GM21423 (cell line): ENCODE measurements around the gene CXorf49.
"Not testable (repeated sequence)": the region's sequence is repeated elsewhere in the genome, so short reads cannot be mapped to it uniquely, and the experiment has no call there.

Experiments
- ATAC-seq: cut with Tn5 transposase; IDR thresholded peaks from one replicate; pipeline ENCODE4 v1.9.1; 2021; ENCODE audit warnings: mild to moderate bottlenecking, moderate library complexity; ENCODE audit not compliant: unreplicated experiment

CXorf49 gene

GRCh38 chrX:71718185-71718584, at the start of gene CXorf49:
TSS of gene CXorf49 (minus strand) at chrX:71718285. CDS start at chrX:71718151, 134 bp downstream.
- ATAC-seq, result not testable (repeated sequence)

DNA sequence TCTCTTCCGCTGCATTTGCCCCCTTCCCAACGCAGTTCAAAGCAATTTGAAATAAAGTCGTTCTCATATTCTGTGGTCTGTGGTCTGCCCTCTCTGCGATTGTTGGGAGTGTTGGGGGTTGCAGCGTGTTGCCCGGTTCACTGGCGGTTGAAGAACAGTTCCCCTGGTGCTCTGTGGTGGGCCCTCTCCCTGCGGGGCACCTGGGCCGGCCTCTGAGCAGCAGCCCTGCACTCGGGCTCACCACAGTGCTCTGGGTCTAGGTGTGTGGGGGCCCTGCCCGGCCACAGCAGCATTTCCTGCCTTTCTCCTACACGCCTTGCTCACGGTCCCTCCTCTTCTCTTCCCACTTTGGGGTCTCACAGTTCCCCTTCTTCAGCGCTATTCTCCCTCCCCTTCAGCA, 49.0 kb upstream of the CXorf49 start:
- ATAC-seq, result not testable (repeated sequence)

GRCh38 chrX:71765613-71766012, 47.5 kb upstream of the CXorf49 start:
- not testable (repeated sequence) for ATAC-seq

GRCh38 chrX:71764832-71765231, 46.7 kb upstream of the CXorf49 start:
- not testable (repeated sequence) for ATAC-seq

GRCh38 chrX:71763049-71763448, 45.0 kb upstream of the CXorf49 start, which contains the start of gene CXorf49B:
TSS of gene CXorf49B (plus strand) at chrX:71763349. CDS start at chrX:71763424, 75 bp downstream.
- ATAC-seq, result not testable (repeated sequence)

GRCh38 chrX:71760688-71761281, 42.7 kb upstream of the CXorf49 start:
- not testable (repeated sequence) for ATAC-seq

- not testable (repeated sequence) for ATAC-seq
Measured at GRCh38 chrX:71720289-71720886, 2.3 kb upstream of the CXorf49 start.

DNA sequence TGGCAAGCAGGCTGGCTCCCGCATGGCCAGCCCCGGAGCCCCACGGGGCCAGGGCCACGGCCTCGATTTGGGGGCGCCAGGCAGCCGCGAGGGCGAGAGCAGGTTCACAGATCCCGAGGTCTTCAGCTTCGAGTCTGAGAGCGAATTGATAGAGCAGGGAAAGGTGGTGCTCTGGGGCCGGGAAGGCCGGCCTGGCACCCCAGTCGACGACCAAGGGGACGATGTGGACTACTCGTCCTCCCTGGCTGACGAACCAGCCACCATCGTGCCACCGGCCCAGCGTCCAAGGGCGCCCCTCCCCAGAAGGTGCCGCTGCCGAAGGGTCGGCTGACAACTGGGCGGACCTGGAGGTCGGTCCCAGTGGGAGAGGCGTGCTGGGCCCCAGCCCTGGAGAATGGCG, 1.1 kb upstream of the CXorf49 start:
- ATAC-seq, result not testable (repeated sequence)

GRCh38 chrX:71716323-71716722, 1.8 kb downstream of the CXorf49 start:
- not testable (repeated sequence) for ATAC-seq

GRCh38 chrX:71715551-71715950, 2.5 kb downstream of the CXorf49 start:
- not testable (repeated sequence) for ATAC-seq

DNA sequence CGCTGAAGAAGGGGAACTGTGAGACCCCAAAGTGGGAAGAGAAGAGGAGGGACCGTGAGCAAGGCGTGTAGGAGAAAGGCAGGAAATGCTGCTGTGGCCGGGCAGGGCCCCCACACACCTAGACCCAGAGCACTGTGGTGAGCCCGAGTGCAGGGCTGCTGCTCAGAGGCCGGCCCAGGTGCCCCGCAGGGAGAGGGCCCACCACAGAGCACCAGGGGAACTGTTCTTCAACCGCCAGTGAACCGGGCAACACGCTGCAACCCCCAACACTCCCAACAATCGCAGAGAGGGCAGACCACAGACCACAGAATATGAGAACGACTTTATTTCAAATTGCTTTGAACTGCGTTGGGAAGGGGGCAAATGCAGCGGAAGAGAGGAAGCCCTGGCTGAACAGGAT, 4.0 kb downstream of the CXorf49 start:
- not testable (repeated sequence) for ATAC-seq

DNA sequence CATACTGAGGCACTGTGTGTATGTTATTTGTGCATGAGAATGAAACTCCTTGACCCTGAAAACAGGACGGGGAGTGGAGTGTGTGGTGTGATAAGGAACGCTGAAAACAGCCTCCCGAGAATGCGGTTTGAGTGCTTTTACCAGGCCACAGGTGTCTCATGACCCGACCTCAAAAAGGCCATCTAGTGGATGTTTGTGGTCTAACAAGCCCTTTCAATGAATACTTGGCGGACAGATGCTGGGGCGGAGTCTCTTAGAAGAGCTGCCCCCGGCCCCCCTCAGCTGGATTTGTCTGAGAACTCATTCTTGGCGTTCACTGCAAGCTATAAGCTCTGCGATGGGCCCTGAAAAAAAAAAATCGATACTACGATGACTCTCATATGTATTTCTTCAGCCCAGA, 15.2 kb downstream of the CXorf49 start:
- ATAC-seq, result peak; percentile 55

GRCh38 chrX:71699023-71699344, 19.1 kb downstream of the CXorf49 start:
- not testable (repeated sequence) for ATAC-seq

DNA sequence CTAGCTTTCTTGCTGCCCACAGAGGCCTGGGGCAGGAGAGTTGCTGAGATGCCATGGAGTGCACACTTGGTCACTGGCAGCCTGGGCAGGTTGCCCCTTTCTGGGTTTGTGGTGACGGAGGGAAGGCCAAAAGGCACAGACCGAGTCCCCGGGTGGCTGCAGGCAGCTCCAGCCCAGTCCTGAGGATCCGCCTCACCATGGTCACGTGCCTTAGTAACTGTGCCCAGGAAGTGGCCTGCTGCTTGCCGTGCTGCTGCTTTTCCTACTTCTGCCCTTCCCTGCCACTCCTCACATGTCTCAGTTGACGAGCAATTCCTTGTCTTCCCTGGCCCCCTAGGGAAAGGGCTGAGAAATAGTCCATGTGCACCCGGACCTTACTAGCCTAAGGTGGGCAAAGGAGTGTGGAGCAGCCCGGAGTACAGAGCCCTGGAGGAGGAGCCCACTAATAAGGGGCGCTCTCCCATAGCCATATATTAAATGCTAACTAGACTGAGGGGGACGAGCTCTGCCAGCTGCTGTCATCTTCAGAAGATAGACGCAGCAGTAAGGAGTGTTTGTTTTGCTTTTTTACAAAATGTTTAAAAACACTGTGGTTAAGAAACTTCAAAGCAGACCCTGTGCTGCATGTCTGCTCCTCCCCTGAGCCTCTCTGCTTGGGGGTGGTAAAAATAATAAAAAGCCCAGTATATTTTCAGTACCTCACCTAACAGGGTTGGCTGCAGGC, 19.6 kb downstream of the CXorf49 start:
- ATAC-seq, result not testable (repeated sequence)

GRCh38 chrX:71697466-71698298, 20.4 kb downstream of the CXorf49 start:
- peak; percentile 59 for ATAC-seq

GRCh38 chrX:71696641-71697465, 21.2 kb downstream of the CXorf49 start:
- peak; percentile 54 for ATAC-seq

DNA sequence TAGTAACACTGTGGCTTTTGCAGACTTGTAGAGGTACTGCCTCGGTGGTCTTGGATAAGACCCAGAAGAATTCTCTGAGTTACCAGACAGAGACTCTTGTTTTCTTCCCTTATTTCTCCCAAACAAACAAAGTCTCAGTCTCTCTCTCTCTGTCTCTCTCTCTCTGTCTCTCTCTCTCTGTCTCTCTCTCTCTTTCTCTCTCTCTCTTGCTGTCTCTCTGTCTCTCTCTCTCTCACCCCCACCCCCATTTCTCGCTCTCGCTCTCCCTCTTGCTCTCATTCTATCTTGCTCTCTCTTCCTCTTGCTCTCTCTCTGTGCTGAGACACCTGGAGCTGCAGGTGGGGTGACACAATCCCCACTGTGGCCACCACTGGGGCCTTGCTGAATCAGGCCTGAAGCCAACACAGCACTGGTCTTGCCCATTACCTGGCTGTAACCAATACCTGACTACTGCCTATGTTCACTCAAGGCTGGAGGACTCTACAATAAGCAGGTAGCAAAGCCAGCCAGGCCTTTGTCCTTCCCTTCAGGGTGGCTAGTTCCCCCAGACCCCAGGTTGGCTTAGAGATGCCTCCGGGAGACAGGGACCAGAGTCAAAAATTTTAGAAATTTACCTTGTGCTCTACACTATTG, 38.4 kb downstream of the CXorf49 start:
- ATAC-seq, result no peak

DNA sequence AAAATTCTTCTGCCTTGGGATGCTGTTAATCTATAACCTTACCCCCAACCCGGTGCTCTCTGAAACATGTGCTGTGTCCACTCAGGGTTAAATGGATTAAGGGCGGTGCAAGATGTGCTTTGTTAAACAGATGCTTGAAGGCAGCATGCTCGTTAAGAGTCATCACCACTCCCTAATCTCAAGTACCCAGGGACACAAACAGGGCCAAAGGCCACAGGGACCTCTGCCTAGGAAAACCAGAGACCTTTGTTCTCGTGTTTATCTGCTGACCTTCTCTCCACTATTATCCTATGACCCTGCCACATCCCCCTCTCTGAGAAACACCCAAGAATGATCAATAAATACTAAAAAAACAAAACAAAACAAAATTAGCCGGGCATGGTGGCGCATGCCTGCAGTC, 40.9 kb downstream of the CXorf49 start:
- ATAC-seq, result not testable (repeated sequence)

GRCh38 chrX:71676068-71676795, 41.9 kb downstream of the CXorf49 start:
- ATAC-seq, result not testable (repeated sequence)
